Myocyte (in vitro differentiated cells): ENCODE measurements around the gene THADA. TPM values are rescaled to one million over a fixed set of nuclear protein-coding genes. Genes with fewer than 3 reads are reported as not detected.
"Not testable (repeated sequence)": the region's sequence is repeated elsewhere in the genome, so short reads cannot be mapped to it uniquely, and the experiment has no call there.

Experiments
- DNase-seq: peaks from one replicate; pipeline ENCODE4 v3.0.0-alpha.2; 2012; ENCODE audit warnings: low read depth
- total RNA-seq: library from RNA; depleted of rRNA; stranded (reverse); fragments of >200 nt; gene quantifications from 2 replicates; pipeline ENCODE4 v1.2.3, GENCODE V29; 2014

Gene THADA
- total RNA-seq, 1 donor from 2014 or later = 16.9 TPM

GRCh38 chr2:43600596-43600995, 4.8 kb upstream of the THADA start:
- DNase-seq = not testable (repeated sequence)

GRCh38 chr2:43594875-43595274, 963 bp downstream of the THADA start:
- no peak for DNase-seq

- DNase-seq = no peak
Measured at GRCh38 chr2:43593254-43593653, 2.6 kb downstream of the THADA start.

DNA sequence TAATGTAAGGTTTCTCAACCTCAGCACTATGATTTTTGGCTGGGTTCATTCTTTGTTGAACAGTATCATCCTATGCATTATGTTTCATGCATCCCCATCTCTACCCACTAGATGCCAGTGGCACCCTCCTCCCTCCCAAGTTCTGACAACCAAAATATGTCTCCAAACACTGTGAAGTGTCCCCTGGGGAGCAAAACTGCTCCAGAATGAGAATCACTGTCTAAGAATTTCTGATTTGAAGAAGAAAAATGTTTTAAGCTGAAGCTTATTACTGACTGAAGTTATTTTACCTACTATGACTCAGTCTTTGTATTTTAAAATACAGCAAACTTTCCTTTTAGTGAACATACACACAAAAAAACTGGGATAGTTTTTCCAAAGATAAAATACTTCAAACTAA, 3.4 kb downstream of the THADA start:
- no peak for DNase-seq

GRCh38 chr2:43585708-43586107, 10.1 kb downstream of the THADA start:
- DNase-seq = no peak

GRCh38 chr2:43579275-43579981, 16.4 kb downstream of the THADA start:
- DNase-seq = no peak

GRCh38 chr2:43576981-43577892, 18.6 kb downstream of the THADA start:
- DNase-seq = peak; percentile 95

- DNase-seq = no peak
Measured at GRCh38 chr2:43572244-43572643, 23.6 kb downstream of the THADA start.

- no peak for DNase-seq
Measured at GRCh38 chr2:43569921-43570320, 25.9 kb downstream of the THADA start.

DNA sequence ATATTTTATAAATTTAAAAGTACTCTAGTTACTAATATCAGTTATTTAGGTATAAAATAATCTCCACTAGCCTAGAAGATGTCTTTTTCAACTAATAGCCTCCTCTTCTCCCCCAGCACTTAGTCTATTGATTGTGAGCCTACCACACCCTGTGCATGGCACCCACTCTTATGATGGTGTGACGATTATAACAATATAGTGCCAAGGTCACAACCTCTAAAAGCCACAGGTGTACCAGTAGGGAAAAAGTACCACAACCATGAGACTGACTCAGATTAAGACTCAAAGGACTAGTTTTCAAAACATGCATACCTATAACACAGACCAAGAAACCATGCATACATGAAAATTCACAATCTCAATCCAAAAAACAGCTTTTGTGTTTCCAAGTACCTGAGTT, 27.6 kb downstream of the THADA start:
- DNase-seq = no peak

GRCh38 chr2:43566461-43566729, 29.4 kb downstream of the THADA start:
- DNase-seq = no peak

DNA sequence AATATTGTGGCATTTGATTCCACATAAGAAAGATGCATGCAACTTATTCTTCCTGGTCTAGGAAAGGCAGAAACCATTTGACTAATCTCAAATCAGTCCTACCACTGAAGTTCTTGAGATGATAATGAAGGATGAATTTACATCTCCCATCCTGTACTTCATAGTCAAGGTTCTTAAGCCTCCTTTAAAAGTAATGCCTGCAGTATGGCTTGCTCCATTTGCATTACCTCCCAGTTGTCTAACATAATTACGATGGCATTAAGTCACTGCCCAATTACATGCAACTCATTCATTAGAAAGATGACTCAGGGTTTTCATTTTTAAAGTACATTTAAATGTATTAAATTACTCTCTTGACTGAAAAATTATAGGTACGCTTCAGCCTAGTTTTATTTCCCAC, 32.2 kb downstream of the THADA start:
- no peak for DNase-seq

DNA sequence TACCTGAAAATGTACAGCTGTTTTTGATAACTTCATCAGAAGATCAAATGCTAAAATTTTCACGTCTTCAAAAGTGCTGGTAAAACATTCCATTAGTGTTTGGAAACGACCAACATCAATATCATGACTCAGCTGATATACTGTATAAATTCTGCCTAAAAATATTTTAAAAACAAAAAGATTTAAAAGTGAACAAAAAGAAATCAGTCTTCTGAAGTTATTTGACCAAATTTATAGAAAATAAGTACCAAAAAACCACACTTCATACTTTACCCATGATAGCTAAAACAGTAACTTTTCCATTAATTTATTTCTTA, 35.6 kb downstream of the THADA start:
- no peak for DNase-seq

GRCh38 chr2:43559391-43560230, 36.2 kb downstream of the THADA start:
- DNase-seq = no peak

- DNase-seq = no peak
Measured at GRCh38 chr2:43557196-43557595, 38.6 kb downstream of the THADA start.

GRCh38 chr2:43556256-43556655, 39.6 kb downstream of the THADA start:
- no peak for DNase-seq

DNA sequence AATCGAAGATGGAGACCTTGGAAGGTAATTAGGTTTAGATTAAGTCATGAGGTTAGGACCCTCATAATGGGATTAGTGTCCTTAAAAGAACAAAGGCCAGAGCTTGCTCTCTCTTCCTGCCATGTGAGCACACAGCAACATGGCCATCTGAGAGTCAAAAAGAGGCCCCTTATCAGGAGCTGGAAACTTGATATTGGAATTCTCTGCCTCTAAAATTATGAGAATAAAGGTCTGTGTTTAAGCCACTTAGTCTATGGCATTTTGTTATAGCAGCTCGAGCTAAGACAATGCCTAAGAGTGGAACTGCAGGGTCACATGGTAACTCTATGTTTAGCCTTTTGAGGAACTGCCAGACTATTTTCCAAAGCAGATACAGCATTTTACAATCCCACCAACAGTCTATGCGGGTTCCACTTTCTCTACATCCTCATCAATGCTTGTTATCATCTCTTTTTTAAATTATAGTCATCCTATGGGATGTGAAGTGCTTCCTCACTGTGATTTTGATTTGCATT, 42.4 kb downstream of the THADA start:
- no peak for DNase-seq

GRCh38 chr2:43551990-43552389, 43.8 kb downstream of the THADA start:
- no peak for DNase-seq

GRCh38 chr2:43548381-43548780, 47.5 kb downstream of the THADA start:
- DNase-seq = not testable (repeated sequence)

GRCh38 chr2:43542285-43542933, 53.4 kb downstream of the THADA start:
- DNase-seq = peak; percentile 62

GRCh38 chr2:43541165-43541564, 54.7 kb downstream of the THADA start:
- no peak for DNase-seq
